HG02884 (cell line): Measurements from ENCODE around the gene LHFPL4.

Experiments
- ATAC-seq: cut with Tn5 transposase; IDR thresholded peaks from one replicate; pipeline ENCODE4 v1.9.1; 2021; ENCODE audit warnings: mild to moderate bottlenecking, moderate library complexity; ENCODE audit not compliant: unreplicated experiment

The LHFPL4 gene

DNA sequence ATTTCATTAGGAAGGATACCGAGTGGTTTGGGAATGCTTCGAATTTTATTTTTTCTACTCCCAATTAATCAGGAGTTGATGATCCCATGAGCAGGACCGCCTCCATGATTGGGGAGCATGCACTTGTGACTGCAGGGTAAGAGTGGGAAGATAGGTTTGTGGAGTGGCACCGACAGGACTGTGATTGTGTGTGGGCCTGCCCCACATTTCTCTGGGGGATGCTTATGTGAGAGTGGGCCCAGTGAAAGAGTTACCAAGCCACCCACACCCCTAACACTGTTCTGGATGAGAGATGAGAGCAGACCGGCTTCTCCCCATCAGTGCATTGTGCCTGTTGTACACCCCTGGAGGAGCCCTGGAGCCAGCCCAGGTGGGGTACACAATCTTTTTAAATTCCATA lies 76.7 kb downstream of the LHFPL4 start:
- no peak for ATAC-seq

DNA sequence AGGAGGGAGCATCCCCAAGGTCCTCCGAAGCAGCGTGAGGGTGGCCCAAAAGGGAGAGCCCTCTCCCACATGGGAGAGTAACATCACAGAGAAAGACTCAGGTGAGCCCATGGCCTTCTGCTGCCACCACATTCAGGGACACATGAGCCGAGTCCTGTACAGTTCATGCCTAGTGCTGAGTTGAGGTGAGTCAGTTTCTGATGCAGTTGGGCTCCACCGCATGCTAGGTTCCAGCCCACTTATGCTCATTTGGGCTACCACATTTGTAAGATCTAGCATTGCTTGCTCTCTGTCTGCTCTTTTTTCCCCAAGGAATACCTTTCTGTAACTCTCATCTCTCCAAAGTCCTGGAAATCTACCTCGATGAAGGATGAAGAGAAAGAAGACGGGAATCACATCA lies 79.1 kb downstream of the LHFPL4 start:
- no peak for ATAC-seq

DNA sequence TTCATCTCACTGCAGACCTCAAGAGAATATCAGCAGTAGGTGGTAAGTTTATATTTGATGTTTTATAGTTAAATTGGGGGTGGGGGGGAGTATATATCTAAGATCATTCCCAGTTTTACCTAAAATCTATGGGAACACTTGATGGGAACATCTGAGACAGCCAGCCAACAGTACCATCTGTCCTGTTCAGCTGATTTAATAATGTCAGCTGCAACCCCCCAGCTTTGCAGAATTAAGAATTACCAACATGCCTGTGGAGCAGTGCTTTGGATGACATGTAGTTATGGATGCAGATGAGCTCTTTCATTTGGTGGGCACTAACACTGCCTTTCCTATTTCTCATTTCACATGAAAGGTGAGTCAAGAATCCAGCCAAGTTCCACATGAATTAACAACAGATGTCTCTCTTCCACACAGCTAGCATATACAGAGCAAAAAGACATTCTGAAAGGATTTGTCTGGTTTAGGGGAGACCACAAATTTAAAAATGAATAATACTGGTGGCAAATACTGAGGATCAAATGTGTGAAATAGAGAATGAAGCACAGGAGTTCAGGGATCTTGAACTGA lies 80.0 kb downstream of the LHFPL4 start:
- ATAC-seq = no peak

DNA sequence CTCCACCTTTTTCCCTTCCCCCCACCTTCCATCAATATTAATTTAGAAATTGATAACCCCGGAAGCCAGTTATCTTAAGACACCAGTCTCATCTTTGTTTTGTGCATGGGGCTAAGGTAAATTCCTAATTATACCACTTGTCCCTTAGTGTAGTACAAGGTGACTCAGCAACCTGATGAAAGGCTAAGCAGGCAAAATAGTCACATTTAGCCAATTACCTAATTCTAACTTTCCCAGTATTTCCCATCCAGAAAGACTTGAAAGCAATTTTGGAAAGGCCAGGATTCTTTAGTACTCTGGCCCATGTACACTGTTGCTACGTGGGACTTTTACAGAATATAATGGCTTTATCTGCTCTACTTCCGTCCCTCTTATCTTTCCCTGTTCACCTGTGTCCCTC lies 83.6 kb downstream of the LHFPL4 start:
- no peak for ATAC-seq

DNA sequence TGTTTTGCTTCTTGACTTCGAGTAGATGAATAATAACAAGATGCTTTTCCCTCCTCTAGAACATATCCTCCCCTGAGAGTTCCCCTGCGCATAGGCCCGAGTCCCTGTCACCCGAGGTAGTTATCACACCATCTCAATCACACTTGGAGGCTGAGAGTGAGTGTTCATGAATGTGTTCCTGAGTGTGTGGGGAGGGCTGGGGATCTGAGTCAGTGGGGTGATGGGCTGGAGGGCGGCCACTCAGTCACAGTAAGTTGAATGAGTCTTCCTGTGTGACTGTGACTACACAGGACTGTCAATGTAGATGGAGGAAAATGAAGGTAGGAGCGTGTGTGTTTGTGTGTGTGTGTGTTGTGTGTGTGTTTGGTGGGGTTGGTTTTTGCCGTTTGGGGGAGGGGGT lies 85.2 kb downstream of the LHFPL4 start:
- no peak for ATAC-seq

DNA sequence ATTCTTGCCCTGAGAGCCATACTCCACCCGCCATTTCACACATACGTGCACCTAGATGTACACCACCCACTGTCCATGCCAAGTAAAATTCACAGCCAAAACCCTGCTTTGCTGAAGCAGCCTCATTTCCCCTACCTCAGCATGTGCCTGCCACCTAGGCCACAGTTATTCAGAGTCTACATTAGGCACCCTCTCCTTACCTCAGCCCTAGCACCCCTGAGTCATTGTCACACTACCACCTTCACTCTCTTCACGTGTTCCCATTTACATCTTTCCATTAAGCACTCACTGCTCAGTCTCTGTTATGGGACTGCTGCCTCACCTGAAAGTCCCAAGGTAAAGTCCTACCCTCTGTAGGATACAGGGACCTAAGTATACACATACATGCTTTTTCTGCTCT lies 86.2 kb downstream of the LHFPL4 start:
- no peak for ATAC-seq

DNA sequence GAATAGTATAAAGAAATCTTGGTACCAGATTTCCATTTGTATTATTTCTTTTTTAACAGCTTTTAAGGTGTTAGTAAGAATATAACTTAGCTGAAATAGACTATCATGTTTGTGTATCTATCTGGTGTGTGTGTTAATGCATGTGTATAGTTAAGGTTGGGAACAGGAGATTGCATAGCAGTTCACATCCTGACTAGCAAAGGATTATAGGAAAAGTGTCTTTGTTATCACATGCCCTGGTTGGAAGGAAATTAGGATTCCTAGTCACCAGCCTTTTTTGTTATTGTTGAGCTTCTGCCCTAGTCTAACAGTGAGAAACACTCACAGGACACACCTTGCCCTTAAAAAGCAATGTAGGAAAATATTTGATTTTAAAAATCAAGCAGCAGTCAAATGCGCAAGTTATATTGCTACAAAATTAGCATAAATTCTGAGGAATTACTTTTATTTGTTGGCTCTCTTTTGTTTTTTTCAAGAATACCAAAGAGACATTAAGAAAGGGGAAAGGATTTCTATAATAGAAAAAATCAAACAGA lies 98.0 kb downstream of the LHFPL4 start:
- ATAC-seq = no peak

DNA sequence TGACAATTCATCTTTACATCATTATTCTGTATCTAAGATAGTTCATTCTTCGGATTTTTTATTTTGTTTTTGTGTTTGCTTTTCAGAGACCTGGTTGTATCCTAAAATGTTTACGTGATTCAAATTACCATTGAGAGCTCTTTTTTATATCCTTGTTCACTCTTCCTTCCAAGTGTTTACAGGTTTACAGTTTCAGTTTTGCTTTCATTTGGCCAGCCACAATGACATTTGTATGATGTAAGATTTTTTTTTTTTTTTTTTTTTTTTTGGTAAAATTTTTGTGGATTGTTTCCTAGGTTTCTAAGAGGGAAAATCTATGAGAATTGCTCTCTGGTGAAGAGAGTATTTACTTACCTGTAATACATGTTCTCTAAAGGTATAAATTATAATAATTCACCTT lies 101.2 kb downstream of the LHFPL4 start:
- no peak for ATAC-seq

DNA sequence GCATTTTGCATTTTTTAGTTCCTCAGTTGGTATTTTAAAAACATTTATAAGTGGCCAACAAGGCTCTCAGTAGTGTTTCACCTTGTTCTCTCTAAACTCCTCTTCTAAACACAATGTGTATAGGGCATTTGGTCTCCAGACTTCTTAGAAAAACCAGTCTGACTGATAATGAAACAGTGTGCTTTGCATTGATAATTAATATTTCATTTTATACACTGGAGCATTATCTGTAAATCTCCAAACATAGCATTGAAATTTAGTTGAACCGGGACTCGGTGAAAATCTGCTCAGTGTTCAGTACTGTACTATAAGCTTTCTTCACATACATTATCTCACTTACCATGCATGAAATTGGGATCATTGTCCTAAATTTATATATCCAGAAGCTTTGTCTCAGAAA lies 102.6 kb downstream of the LHFPL4 start:
- ATAC-seq = no peak

DNA sequence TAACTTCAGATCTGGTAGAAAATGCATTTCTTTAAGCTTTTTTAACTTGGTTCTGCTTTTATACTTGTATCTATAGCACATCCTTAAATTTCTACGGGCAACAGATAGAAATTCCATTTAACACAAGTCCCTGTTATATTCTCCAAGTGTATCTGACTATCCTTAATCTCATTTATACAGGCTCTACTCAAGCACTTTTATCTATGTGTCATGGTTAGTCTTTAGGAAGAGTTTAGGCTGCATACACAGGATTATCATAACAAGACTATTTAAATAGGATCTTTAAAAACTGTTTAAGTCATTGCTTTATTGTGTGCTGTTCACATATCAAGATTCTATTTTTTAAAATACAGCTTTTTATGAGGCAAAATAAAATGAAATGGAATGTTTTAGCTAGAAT lies 103.5 kb downstream of the LHFPL4 start:
- no peak for ATAC-seq

DNA sequence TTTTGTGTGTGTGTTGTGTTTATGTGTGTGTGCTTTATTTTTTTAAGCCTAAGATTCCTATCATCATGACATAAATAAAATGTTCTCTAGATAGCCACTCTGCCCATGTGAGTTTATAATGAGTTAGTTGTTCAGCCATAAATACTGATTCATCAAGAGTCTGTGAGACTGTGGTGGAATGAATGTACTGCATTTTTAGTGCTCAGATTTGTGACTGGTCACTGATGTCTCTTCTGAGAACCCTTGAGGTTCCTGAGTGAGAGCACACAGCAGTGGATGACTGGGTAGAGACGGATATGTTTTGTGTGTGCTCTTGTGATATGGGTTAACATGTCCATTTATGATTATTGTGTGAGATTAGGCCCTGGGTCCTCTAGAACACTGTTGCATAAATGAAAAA lies 105.0 kb downstream of the LHFPL4 start:
- no peak for ATAC-seq
